ENCODE measurements around the gene C16orf74.

C16orf74 gene

GRCh38 chr16:85687651-85688471 is 63.0 kb downstream of the C16orf74 start:
- peak overlapping the region in 1 of 2 donors; percentile 78 for H3K4me3 ChIP-seq (ENCODE audit: low read depth in 1 of 2, low read length in 2 of 2)
- no peaks in the 10 kb centered on the region for H3K36me3 ChIP-seq (ENCODE audit: control insufficient read depth in 1 of 2, insufficient read depth in 2 of 2, low read length in 2 of 2)
- no peak overlapping the region for H3K27ac ChIP-seq (ENCODE audit: low read length)
- H3K9me3 ChIP-seq (ENCODE audit: control insufficient read depth in 1 of 2, low read length in 2 of 2): no peaks in the 10 kb centered on the region
- H3K4me1 ChIP-seq (ENCODE audit: control insufficient read depth in 1 of 2, insufficient read depth in 2 of 2, low read length in 2 of 2): peaks cover 0 to 17% of the 10 kb centered on the region in 2 donors
- peaks cover 4% of the 10 kb centered on the region for H3K27me3 ChIP-seq (ENCODE audit: low read depth, low read length)

- no peak overlapping the region for H3K27ac ChIP-seq (ENCODE audit: low read length)
These were observed 63.8 kb downstream of the C16orf74 start for GRCh38 chr16:85686912-85687591.

GRCh38 chr16:85685251-85685650 is 65.6 kb downstream of the C16orf74 start:
- H3K9me3 ChIP-seq (ENCODE audit: control insufficient read depth in 1 of 2, low read length in 2 of 2): no peaks in the 10 kb centered on the region
- H3K36me3 ChIP-seq (ENCODE audit: control insufficient read depth in 1 of 2, insufficient read depth in 2 of 2, low read length in 2 of 2): no peaks in the 10 kb centered on the region
- peaks cover 4% of the 10 kb centered on the region for H3K27me3 ChIP-seq (ENCODE audit: low read depth, low read length)
- H3K4me1 ChIP-seq (ENCODE audit: control insufficient read depth in 1 of 2, insufficient read depth in 2 of 2, low read length in 2 of 2): peaks cover 0 to 12% of the 10 kb centered on the region in 2 donors
- no peak overlapping the region for H3K27ac ChIP-seq (ENCODE audit: low read length)
- H3K4me3 ChIP-seq (ENCODE audit: low read depth in 1 of 2, low read length in 2 of 2): no peak overlapping the region

More at GRCh38 chr16:85686912-85687591, 63.8 kb downstream of the C16orf74 start:
- Histone ChIP-seq H3K36me3 (ENCODE audit: control insufficient read depth in 1 of 2, insufficient read depth in 2 of 2, low read length in 2 of 2) (no peaks in the 10 kb centered on the region), H3K4me3 (ENCODE audit: low read depth in 1 of 2, low read length in 2 of 2) (no peak overlapping the region), H3K4me1 (ENCODE audit: control insufficient read depth in 1 of 2, insufficient read depth in 2 of 2, low read length in 2 of 2) (peaks cover 0 to 17% of the 10 kb centered on the region in 2 donors), H3K27me3 (ENCODE audit: low read depth, low read length) (peaks cover 4% of the 10 kb centered on the region), H3K9me3 (ENCODE audit: control insufficient read depth in 1 of 2, low read length in 2 of 2) (no peaks in the 10 kb centered on the region)

- no peaks in the 10 kb centered on the region for H3K36me3 ChIP-seq (ENCODE audit: control insufficient read depth in 1 of 2, insufficient read depth in 2 of 2, low read length in 2 of 2)
- H3K27ac ChIP-seq (ENCODE audit: low read length): no peak overlapping the region
- no peak overlapping the region for H3K4me3 ChIP-seq (ENCODE audit: low read depth in 1 of 2, low read length in 2 of 2)
- no peaks in the 10 kb centered on the region for H3K27me3 ChIP-seq (ENCODE audit: low read depth, low read length)
- H3K9me3 ChIP-seq (ENCODE audit: control insufficient read depth in 1 of 2, low read length in 2 of 2): no peaks in the 10 kb centered on the region
- peaks cover 0 to 5% of the 10 kb centered on the region in 2 donors for H3K4me1 ChIP-seq (ENCODE audit: control insufficient read depth in 1 of 2, insufficient read depth in 2 of 2, low read length in 2 of 2)
These were observed 67.5 kb downstream of the C16orf74 start for GRCh38 chr16:85683363-85683762.

DNA sequence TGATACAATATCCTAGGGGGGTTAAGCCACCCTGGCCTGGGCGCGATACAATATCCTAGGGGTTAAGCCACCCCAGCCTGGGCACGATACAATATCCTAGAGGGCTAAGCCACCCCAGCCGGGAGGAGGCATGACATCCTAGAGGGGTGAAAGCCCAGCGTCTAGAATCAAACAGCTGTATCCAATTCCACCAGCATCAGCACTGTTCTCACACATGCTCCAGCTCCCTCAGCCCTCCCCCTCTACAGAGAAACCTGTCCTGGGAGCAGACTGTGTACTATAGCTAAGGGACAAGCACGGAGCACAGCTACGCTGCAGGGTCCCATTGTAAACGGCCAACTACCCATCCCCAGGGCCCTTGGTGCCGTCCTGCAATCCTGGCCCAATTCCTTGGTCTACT is 68.4 kb downstream of the C16orf74 start:
- no peaks in the 10 kb centered on the region for H3K9me3 ChIP-seq (ENCODE audit: control insufficient read depth in 1 of 2, low read length in 2 of 2)
- H3K4me3 ChIP-seq (ENCODE audit: low read depth in 1 of 2, low read length in 2 of 2): no peak overlapping the region
- H3K36me3 ChIP-seq (ENCODE audit: control insufficient read depth in 1 of 2, insufficient read depth in 2 of 2, low read length in 2 of 2): no peaks in the 10 kb centered on the region
- H3K4me1 ChIP-seq (ENCODE audit: control insufficient read depth in 1 of 2, insufficient read depth in 2 of 2, low read length in 2 of 2): no peaks in the 10 kb centered on the region
- H3K27me3 ChIP-seq (ENCODE audit: low read depth, low read length): no peaks in the 10 kb centered on the region
- H3K27ac ChIP-seq (ENCODE audit: low read length): no peak overlapping the region

- Histone ChIP-seq H3K27ac (ENCODE audit: low read length) (no peak overlapping the region), H3K27me3 (ENCODE audit: low read depth, low read length) (no peaks in the 10 kb centered on the region), H3K4me1 (ENCODE audit: control insufficient read depth in 1 of 2, insufficient read depth in 2 of 2, low read length in 2 of 2) (no peaks in the 10 kb centered on the region), H3K4me3 (ENCODE audit: low read depth in 1 of 2, low read length in 2 of 2) (no peak overlapping the region), H3K9me3 (ENCODE audit: control insufficient read depth in 1 of 2, low read length in 2 of 2) (no peaks in the 10 kb centered on the region), H3K36me3 (ENCODE audit: control insufficient read depth in 1 of 2, insufficient read depth in 2 of 2, low read length in 2 of 2) (no peaks in the 10 kb centered on the region)
These were observed 69.6 kb downstream of the C16orf74 start for GRCh38 chr16:85681255-85681654.

DNA sequence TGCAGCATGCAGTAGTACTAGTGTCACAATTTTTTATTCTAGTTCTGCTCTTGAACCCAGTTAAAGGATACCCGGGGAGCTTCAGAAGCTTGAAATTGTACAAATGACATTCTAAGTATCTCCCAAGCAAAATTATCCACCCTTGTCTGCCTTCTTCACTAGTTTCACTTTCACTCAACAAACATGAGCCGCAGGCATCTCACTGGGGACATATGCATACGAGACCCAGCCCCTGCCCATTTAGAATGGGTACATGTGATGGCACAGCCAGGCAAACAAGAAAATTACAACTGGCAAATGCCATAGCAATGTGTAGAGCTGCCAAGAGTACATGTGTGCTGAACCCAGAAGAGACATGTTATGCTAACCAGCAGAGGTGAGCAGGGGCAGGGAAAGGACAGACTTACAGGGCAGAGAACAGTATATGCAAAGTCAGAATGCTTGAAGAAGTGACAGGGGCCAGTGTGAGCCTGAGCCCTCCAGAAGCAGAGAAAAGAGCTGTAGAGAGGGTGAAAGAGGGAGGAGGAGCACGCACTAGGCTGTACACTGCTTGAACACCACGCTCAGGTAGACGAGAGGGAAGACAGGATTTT is 70.4 kb downstream of the C16orf74 start:
- Histone ChIP-seq H3K27ac (ENCODE audit: low read length) (no peak overlapping the region), H3K9me3 (ENCODE audit: control insufficient read depth in 1 of 2, low read length in 2 of 2) (no peaks in the 10 kb centered on the region), H3K4me3 (ENCODE audit: low read depth in 1 of 2, low read length in 2 of 2) (no peak overlapping the region), H3K4me1 (ENCODE audit: control insufficient read depth in 1 of 2, insufficient read depth in 2 of 2, low read length in 2 of 2) (no peaks in the 10 kb centered on the region), H3K27me3 (ENCODE audit: low read depth, low read length) (no peaks in the 10 kb centered on the region), H3K36me3 (ENCODE audit: control insufficient read depth in 1 of 2, insufficient read depth in 2 of 2, low read length in 2 of 2) (peaks cover under 1 to 3% of the 10 kb centered on the region in 2 donors)

GRCh38 chr16:85679870-85680269 is 71.0 kb downstream of the C16orf74 start:
- H3K9me3 ChIP-seq (ENCODE audit: control insufficient read depth in 1 of 2, low read length in 2 of 2): no peaks in the 10 kb centered on the region
- no peaks in the 10 kb centered on the region for H3K4me1 ChIP-seq (ENCODE audit: control insufficient read depth in 1 of 2, insufficient read depth in 2 of 2, low read length in 2 of 2)
- H3K27me3 ChIP-seq (ENCODE audit: low read depth, low read length): no peaks in the 10 kb centered on the region
- H3K4me3 ChIP-seq (ENCODE audit: low read depth in 1 of 2, low read length in 2 of 2): no peak overlapping the region
- peaks cover 7 to 9% of the 10 kb centered on the region in 2 donors for H3K36me3 ChIP-seq (ENCODE audit: control insufficient read depth in 1 of 2, insufficient read depth in 2 of 2, low read length in 2 of 2)
- H3K27ac ChIP-seq (ENCODE audit: low read length): no peak overlapping the region

- H3K36me3 ChIP-seq (ENCODE audit: control insufficient read depth in 1 of 2, insufficient read depth in 2 of 2, low read length in 2 of 2): peaks cover 9 to 19% of the 10 kb centered on the region in 2 donors
- no peaks in the 10 kb centered on the region for H3K9me3 ChIP-seq (ENCODE audit: control insufficient read depth in 1 of 2, low read length in 2 of 2)
- peaks cover 0 to 4% of the 10 kb centered on the region in 2 donors for H3K4me1 ChIP-seq (ENCODE audit: control insufficient read depth in 1 of 2, insufficient read depth in 2 of 2, low read length in 2 of 2)
- no peak overlapping the region for H3K27ac ChIP-seq (ENCODE audit: low read length)
- H3K4me3 ChIP-seq (ENCODE audit: low read depth in 1 of 2, low read length in 2 of 2): no peak overlapping the region
- H3K27me3 ChIP-seq (ENCODE audit: low read depth, low read length): no peaks in the 10 kb centered on the region
These were observed 72.1 kb downstream of the C16orf74 start for GRCh38 chr16:85678821-85679220.

GRCh38 chr16:85678016-85678415 is 72.9 kb downstream of the C16orf74 start:
- H3K4me3 ChIP-seq (ENCODE audit: low read depth in 1 of 2, low read length in 2 of 2): no peak overlapping the region
- peaks cover 9 to 20% of the 10 kb centered on the region in 2 donors for H3K36me3 ChIP-seq (ENCODE audit: control insufficient read depth in 1 of 2, insufficient read depth in 2 of 2, low read length in 2 of 2)
- H3K9me3 ChIP-seq (ENCODE audit: control insufficient read depth in 1 of 2, low read length in 2 of 2): no peaks in the 10 kb centered on the region
- no peak overlapping the region for H3K27ac ChIP-seq (ENCODE audit: low read length)
- no peaks in the 10 kb centered on the region for H3K27me3 ChIP-seq (ENCODE audit: low read depth, low read length)
- peaks cover 0 to 8% of the 10 kb centered on the region in 2 donors for H3K4me1 ChIP-seq (ENCODE audit: control insufficient read depth in 1 of 2, insufficient read depth in 2 of 2, low read length in 2 of 2)

DNA sequence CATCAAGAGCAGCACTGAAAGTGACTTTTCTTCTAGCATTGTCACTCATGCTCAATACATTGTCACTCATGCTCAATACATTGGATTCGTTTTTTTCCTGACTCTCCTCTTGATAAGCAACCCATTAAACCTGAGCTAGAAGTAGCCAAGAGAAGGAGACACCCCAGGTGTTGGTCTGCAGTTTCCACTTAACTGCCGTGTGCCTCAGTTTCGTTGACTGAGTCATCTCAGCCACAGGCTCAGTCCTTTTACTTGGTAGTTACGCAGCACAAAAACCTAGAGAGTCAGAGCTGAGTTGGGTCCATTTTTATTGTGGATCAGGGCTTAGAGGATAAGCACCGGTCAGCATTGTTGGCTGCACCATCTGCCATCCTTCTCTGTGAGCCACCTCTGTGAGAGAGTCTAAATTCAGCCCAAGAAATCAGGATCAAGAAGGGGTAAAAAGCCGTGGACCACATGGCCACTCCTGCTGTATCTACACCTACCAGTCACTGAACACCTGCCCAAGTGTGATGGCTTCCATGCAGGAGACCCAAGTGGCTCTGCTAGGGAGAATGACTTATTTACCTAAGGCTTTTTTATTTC is 73.4 kb downstream of the C16orf74 start:
- no peaks in the 10 kb centered on the region for H3K9me3 ChIP-seq (ENCODE audit: control insufficient read depth in 1 of 2, low read length in 2 of 2)

More for the DNA sequence above, 73.4 kb downstream of the C16orf74 start:
- Histone ChIP-seq H3K4me1 (ENCODE audit: control insufficient read depth in 1 of 2, insufficient read depth in 2 of 2, low read length in 2 of 2) (peaks cover 0 to 8% of the 10 kb centered on the region in 2 donors), H3K4me3 (ENCODE audit: low read depth in 1 of 2, low read length in 2 of 2) (no peak overlapping the region), H3K27ac (ENCODE audit: low read length) (no peak overlapping the region), H3K27me3 (ENCODE audit: low read depth, low read length) (no peaks in the 10 kb centered on the region), H3K36me3 (ENCODE audit: control insufficient read depth in 1 of 2, insufficient read depth in 2 of 2, low read length in 2 of 2) (peaks cover 13 to 25% of the 10 kb centered on the region in 2 donors)
